ENCODE results near the gene NBEA.

NBEA gene

GRCh38 chr13:34935841-34936240, 6.2 kb upstream of the NBEA start:
- no peak for TF ChIP-seq CTCF (IDR thresholded peaks at IDR 0.05; ENCODE audit: extremely low read depth, missing control alignments)
- no peak for DNase-seq (ENCODE audit: low spot score)

- TF ChIP-seq CTCF (IDR thresholded peaks at IDR 0.05; ENCODE audit: extremely low read depth, missing control alignments), result no peak
- DNase-seq (ENCODE audit: low spot score), result no peak
Measured at GRCh38 chr13:34939771-34940170, 2.3 kb upstream of the NBEA start.

GRCh38 chr13:34941436-34941834, 635 bp upstream of the NBEA start:
- no peak for DNase-seq (ENCODE audit: low spot score)
- TF ChIP-seq CTCF (IDR thresholded peaks at IDR 0.05; ENCODE audit: extremely low read depth, missing control alignments), result no peak

GRCh38 chr13:34942732-34943435, 814 bp downstream of the NBEA start:
- TF ChIP-seq CTCF (IDR thresholded peaks at IDR 0.05; ENCODE audit: extremely low read depth, missing control alignments), result no peak
- DNase-seq (ENCODE audit: low spot score), result peak; percentile 19

GRCh38 chr13:34943436-34944273, 1.6 kb downstream of the NBEA start:
- no peak for TF ChIP-seq CTCF (IDR thresholded peaks at IDR 0.05; ENCODE audit: extremely low read depth, missing control alignments)
- DNase-seq (ENCODE audit: low spot score), result peak; percentile 5

- TF ChIP-seq CTCF (IDR thresholded peaks at IDR 0.05; ENCODE audit: extremely low read depth, missing control alignments), result no peak
- no peak for DNase-seq (ENCODE audit: low spot score)
Measured at GRCh38 chr13:34944274-34944634, 2.2 kb downstream of the NBEA start.

- DNase-seq (ENCODE audit: low spot score), result peak; percentile 20
Measured at GRCh38 chr13:34944751-34945150, 2.7 kb downstream of the NBEA start.

More at GRCh38 chr13:34944751-34945150, 2.7 kb downstream of the NBEA start:
- no peak for TF ChIP-seq CTCF (IDR thresholded peaks at IDR 0.05; ENCODE audit: extremely low read depth, missing control alignments)

Measured in GM20000 (cell line).